ENCODE measurements around the gene LACTB.

- TF ChIP-seq CTCF (IDR thresholded peaks at IDR 0.05) (no peak), POLR2A (IDR thresholded peaks at IDR 0.05) (no peak), POLR2AphosphoS5 (IDR thresholded peaks at IDR 0.05) (no peak), EP300 (IDR thresholded peaks at IDR 0.05) (no peak)
Measured at GRCh38 chr15:63075984-63076713, 45.5 kb upstream of the LACTB start.

All from gastroesophageal sphincter (tissue), 3 donors.